K562 (cell line): ENCODE measurements around the gene GAPVD1. TPM values are rescaled to one million over a fixed set of nuclear protein-coding genes. Genes with fewer than 3 reads are reported as not detected.

Source experiments
- ATAC-seq: fragments of 200-7000 bp; cut with Tn5 transposase; 3 replicates; pipeline ENCODE4 v1.9.1; 2020; ENCODE audit warnings: moderate library complexity
- BruUV-seq: library from RNA; stranded (reverse); fragments of 400-500 nt; replicated peaks from 2 replicates; lab custom pipeline; 2021; lab: Mats Ljungman, UMichigan
- CTCF ChIA-PET: fragments of 300-600 bp; formaldehyde crosslinking; extraction: SDS; loops from one replicate; lab custom pipeline; 2021; ENCODE audit warnings: low intra/inter-chr PET ratio; lab: Yijun Ruan, JAX
- POLR2A ChIA-PET: fragments of 300-600, 350-650 bp; sonication (Branson Sonifier 250); formaldehyde crosslinking; extraction: SDS; loops from one replicate; lab custom pipeline; 2021; ENCODE audit warnings: antibody characterized with exemption, inconsistent platforms; lab: Yijun Ruan, JAX
- DNase-seq, 4 experiments: peaks; one replicate each; pipeline versions ENCODE4 v3.0.0 to v3.0.0-alpha.2; 2011 to 2018; ENCODE audit warnings: low spot score in 3 of 4, mixed read lengths in 3 of 4; ENCODE audit errors: extremely low read depth in 1 of 4
- FAIRE-seq: peaks from 2 replicates; lab custom pipeline; 2011; peaks lifted over from hg19 to GRCh38; lab: Jason Lieb, UNC
- H2AFZ ChIP-seq: 2 replicates; pipeline ENCODE4 v1.6.0; 2011; ENCODE audit warnings: low read depth, low read length, control low read depth, inconsistent platforms
- H3K27ac ChIP-seq: fragments of 200-600 bp; 3 replicates; pipeline ENCODE4 v1.8.0; 2011; ENCODE audit warnings: low read depth, mild to moderate bottlenecking, control low read depth, inconsistent platforms, low read length, moderate library complexity, mixed read lengths; ENCODE audit errors: extremely low read depth
- H3K27me3 ChIP-seq, 2 experiments: fragments of 300-600 bp in 1 of 2; 2 replicates in 1 of 2; 3 replicates in 1 of 2; pipeline versions ENCODE4 v1.6.0 to v1.8.0; 2011; ENCODE audit warnings: inconsistent platforms in 2 of 2, low read length in 2 of 2, mild to moderate bottlenecking in 1 of 2, mixed read lengths in 1 of 2, moderate library complexity in 1 of 2; ENCODE audit not compliant: control insufficient read depth in 2 of 2, insufficient read depth in 2 of 2
- H3K36me3 ChIP-seq: fragments of 300-600 bp; 3 replicates; pipeline ENCODE4 v1.8.0; 2011; ENCODE audit warnings: mild to moderate bottlenecking, low read length, inconsistent platforms; ENCODE audit not compliant: control insufficient read depth, insufficient read depth
- H3K4me1 ChIP-seq, 2 experiments: fragments of 200-600 bp in 1 of 2; replicated peaks in 1 of 2; 2 replicates in 1 of 2; 3 replicates in 1 of 2; pipeline versions ENCODE4 v1.5.1 to v1.8.0; 2011; ENCODE audit warnings: inconsistent platforms in 2 of 2, low read length in 2 of 2, mild to moderate bottlenecking in 1 of 2, mixed read lengths in 1 of 2, moderate library complexity in 1 of 2; ENCODE audit not compliant: control insufficient read depth in 2 of 2, insufficient read depth in 2 of 2
- H3K4me2 ChIP-seq: 2 replicates; pipeline ENCODE4 v1.6.1; 2011; ENCODE audit warnings: low read length, control low read depth, inconsistent platforms, mixed read lengths; ENCODE audit not compliant: insufficient read depth
- H3K4me3 ChIP-seq: fragments of 200-600 bp; sonication (generic), shearing (Covaris generic); 2 replicates; pipeline ENCODE4 v1.5.1; 2016; ENCODE audit warnings: control low read depth, inconsistent platforms
- H3K79me2 ChIP-seq: fragments of 200-600 bp; 3 replicates; pipeline ENCODE4 v1.8.0; 2011; ENCODE audit warnings: low read length, inconsistent platforms; ENCODE audit not compliant: control insufficient read depth, insufficient read depth
- H3K9ac ChIP-seq, 2 experiments: 2 replicates each; pipeline versions ENCODE4 v1.6.0 to v1.6.1; 2011; ENCODE audit warnings: low read depth in 2 of 2, low read length in 2 of 2, control low read depth in 1 of 2, inconsistent platforms in 1 of 2, mild to moderate bottlenecking in 1 of 2, mixed read lengths in 1 of 2; ENCODE audit not compliant: insufficient read depth in 1 of 2
- H3K9me1 ChIP-seq: one replicate; pipeline ENCODE4 v1.6.0; 2011; ENCODE audit warnings: inconsistent platforms, mild to moderate bottlenecking, low read length, moderate library complexity; ENCODE audit not compliant: control insufficient read depth, insufficient read depth
- H3K9me3 ChIP-seq: replicated peaks from 2 replicates; pipeline ENCODE4 v1.5.1; 2011; ENCODE audit warnings: low read depth, low read length, inconsistent platforms; ENCODE audit not compliant: control insufficient read depth, insufficient read depth
- H4K20me1 ChIP-seq: replicated peaks from 2 replicates; pipeline ENCODE4 v1.6.1; 2011; ENCODE audit warnings: low read length, inconsistent platforms, mixed read lengths; ENCODE audit not compliant: control insufficient read depth, insufficient read depth
- CTBP1 ChIP-seq: fragments of 450-650 bp; IDR thresholded peaks from 2 replicates; pipeline ENCODE4 v1.6.1; 2016; ENCODE audit warnings: borderline replicate concordance
- in situ Hi-C: fragments of 300-500 bp; cut with MboI; formaldehyde crosslinking; loops from 4 replicates; pipeline ENCODE4 v1.15.0; 2018; ENCODE audit warnings: inconsistent platforms, mixed read lengths
- intact Hi-C: fragments of 100-400 bp; cut with micrococcal nuclease; formaldehyde crosslinking; loops from 2 replicates; pipeline ENCODE4 v1.14.2; 2022
- polyA plus RNA-seq, 8 experiments: library from polyadenylated mRNA; depleted of rRNA in 4 of 8; stranded (reverse) in 5 of 8; unstranded in 3 of 8; fragments of >200 nt; fragmentation: Nextera tagmentation in 2 of 8; fragmentation: Illumina TruSeq in 1 of 8; extraction: Ambion mirVana in 2 of 8; extraction: Trizol in 1 of 8; gene quantifications; 2 replicates each; pipeline versions ENCODE4 v1.2.1 to v1.2.3, GENCODE V29; 2011 to 2014; ENCODE audit warnings: inconsistent platforms in 1 of 8, missing spikeins in 1 of 8
- total RNA-seq, 7 experiments: library from RNA; depleted of rRNA in 6 of 7; stranded (reverse); fragments of >200 nt in 6 of 7; fragmentation: Illumina TruSeq in 2 of 7; extraction: Trizol in 2 of 7; gene quantifications; 2 replicates each; pipeline versions ENCODE4 v1.2.1 to v1.2.3, GENCODE V29; 2011 to 2021; ENCODE audit warnings: low replicate concordance in 1 of 7
- TF ChIP-seq, protein P1 (sequence below), 2 experiments: fragments of 450-650 bp; formaldehyde crosslinking in 1 of 2; IDR thresholded peaks; 2 replicates each; pipeline versions ENCODE4 v1.4.0 to v1.6.1; 2014 to 2020; ENCODE audit warnings: mild to moderate bottlenecking in 2 of 2, borderline replicate concordance in 1 of 2, low read depth in 1 of 2

The GAPVD1 gene
- total and polyA plus RNA-seq, 9 of the 15 experiments (the other 6 are each of a cell fraction or from before 2014, with no cell fraction given) = 9.5 to 66.1 (median 45.5) TPM

DNA sequence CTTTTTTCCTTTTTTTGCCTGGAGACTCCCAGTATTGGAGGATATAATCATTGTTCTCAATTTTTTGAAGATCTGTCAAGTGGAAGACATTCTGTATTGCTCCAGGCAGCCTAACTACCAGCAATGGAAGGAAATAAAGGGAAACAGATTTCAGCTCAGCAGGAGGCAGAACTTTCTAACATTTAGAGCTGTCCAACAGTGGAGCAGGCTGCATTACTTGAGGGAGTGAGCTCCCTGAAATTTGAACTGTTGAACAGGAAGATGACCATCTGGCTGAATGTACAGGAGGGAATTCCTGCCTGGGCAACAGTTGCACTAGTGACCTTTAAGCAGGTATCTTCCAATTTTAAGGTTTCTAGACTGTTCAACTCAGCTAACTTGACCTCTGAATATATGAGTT, 1.1 kb upstream of the GAPVD1 start:
- Histone ChIP-seq H4K20me1 (no peaks in the 10 kb centered on the region), H3K27me3 (no peaks in the 10 kb centered on the region), H3K9ac (0 out of 4 replicates have a peak overlapping the region, but pooled peaks of 1 of the 2 experiments have one; percentile 91), H3K79me2 (peaks cover 43% of the 10 kb centered on the region), H3K27ac (no peak overlapping the region; the same call in 1 of the 3 replicates), H2AFZ (peak overlapping the region; percentile 3; the same call in 1 of the 2 replicates), H3K4me2 (peak overlapping the region; percentile 99; the same call in 1 of the 2 replicates), H3K36me3 (peaks cover 20% of the 10 kb centered on the region; the same call in 1 of the 3 replicates), H3K9me1 (no peaks in the 10 kb centered on the region), H3K4me3 (no peak overlapping the region), H3K9me3 (no peaks in the 10 kb centered on the region), H3K4me1 (peaks cover 18 to 21% of the 10 kb centered on the region in 2 experiments; a peak in 4 of 5 replicates)
- ChIA-PET POLR2A (interaction anchor here (0.9 to 3.4 kb wide), 5 partner anchors 14 to 22 kb away, joined by 4 to 36 read pairs (median 5); partner anchors contain the start of gene HSPA5), CTCF (no interaction called here)
- FAIRE-seq (no peak), DNase-seq (no peak), ATAC-seq (no peak)
- TF ChIP-seq CTBP1 = no peak
- TF ChIP-seq, protein P1, sequence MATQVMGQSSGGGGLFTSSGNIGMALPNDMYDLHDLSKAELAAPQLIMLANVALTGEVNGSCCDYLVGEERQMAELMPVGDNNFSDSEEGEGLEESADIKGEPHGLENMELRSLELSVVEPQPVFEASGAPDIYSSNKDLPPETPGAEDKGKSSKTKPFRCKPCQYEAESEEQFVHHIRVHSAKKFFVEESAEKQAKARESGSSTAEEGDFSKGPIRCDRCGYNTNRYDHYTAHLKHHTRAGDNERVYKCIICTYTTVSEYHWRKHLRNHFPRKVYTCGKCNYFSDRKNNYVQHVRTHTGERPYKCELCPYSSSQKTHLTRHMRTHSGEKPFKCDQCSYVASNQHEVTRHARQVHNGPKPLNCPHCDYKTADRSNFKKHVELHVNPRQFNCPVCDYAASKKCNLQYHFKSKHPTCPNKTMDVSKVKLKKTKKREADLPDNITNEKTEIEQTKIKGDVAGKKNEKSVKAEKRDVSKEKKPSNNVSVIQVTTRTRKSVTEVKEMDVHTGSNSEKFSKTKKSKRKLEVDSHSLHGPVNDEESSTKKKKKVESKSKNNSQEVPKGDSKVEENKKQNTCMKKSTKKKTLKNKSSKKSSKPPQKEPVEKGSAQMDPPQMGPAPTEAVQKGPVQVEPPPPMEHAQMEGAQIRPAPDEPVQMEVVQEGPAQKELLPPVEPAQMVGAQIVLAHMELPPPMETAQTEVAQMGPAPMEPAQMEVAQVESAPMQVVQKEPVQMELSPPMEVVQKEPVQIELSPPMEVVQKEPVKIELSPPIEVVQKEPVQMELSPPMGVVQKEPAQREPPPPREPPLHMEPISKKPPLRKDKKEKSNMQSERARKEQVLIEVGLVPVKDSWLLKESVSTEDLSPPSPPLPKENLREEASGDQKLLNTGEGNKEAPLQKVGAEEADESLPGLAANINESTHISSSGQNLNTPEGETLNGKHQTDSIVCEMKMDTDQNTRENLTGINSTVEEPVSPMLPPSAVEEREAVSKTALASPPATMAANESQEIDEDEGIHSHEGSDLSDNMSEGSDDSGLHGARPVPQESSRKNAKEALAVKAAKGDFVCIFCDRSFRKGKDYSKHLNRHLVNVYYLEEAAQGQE (IDR thresholded peaks at IDR 0.05; ENCODE audit: borderline replicate concordance) = peak; percentile 33; the same call in 1 of the 2 replicates
- TF ChIP-seq, protein P1 (CRISPR knock-in tag; IDR thresholded peaks at IDR 0.05; ENCODE audit: low read depth) = no peak
- intact Hi-C loops = loop anchor here (5.0 kb wide), 1 partner anchor 77 kb away; no protein-coding TSS in a partner anchor
- in situ Hi-C loops = loop anchor here (25.0 kb wide), 1 partner anchor 1227 kb away; no protein-coding TSS in a partner anchor
- BruUV-seq = TSS peak; percentile 82
